ENCODE results near the gene TRIM25. TPM values are rescaled to one million over a fixed set of nuclear protein-coding genes. Genes with fewer than 3 reads are reported as not detected.

Gene TRIM25
- total RNA-seq, 1 donor from 2014 or later, result 35.5 TPM

GRCh38 chr17:56896217-56896967 lies 17.5 kb downstream of the TRIM25 start:
- DNase-seq (ENCODE audit: low read depth) (no peak), FAIRE-seq (no peak)
- TF ChIP-seq CTCF (IDR thresholded peaks at IDR 0.05; ENCODE audit: insufficient read depth, low read length, severe bottlenecking), result no peak
- no peaks in the 10 kb centered on the region for H3K27me3 ChIP-seq (ENCODE audit: control insufficient read depth, insufficient read depth, low read length)
- H3K36me3 ChIP-seq (ENCODE audit: control insufficient read depth, insufficient read depth, low read length), result peaks cover 50% of the 10 kb centered on the region
- H3K4me3 ChIP-seq (ENCODE audit: low read depth, low read length), result no peak overlapping the region

- Histone ChIP-seq H3K36me3 (ENCODE audit: control insufficient read depth, insufficient read depth, low read length) (peaks cover 44% of the 10 kb centered on the region), H3K4me3 (ENCODE audit: low read depth, low read length) (no peak overlapping the region), H3K27me3 (ENCODE audit: control insufficient read depth, insufficient read depth, low read length) (no peaks in the 10 kb centered on the region)
- no peak for TF ChIP-seq CTCF (IDR thresholded peaks at IDR 0.05; ENCODE audit: insufficient read depth, low read length, severe bottlenecking)
- FAIRE-seq, result no peak
- DNase-seq (ENCODE audit: low read depth), result no peak
Observed at GRCh38 chr17:56894859-56895455, 18.9 kb downstream of the TRIM25 start.

GRCh38 chr17:56893503-56893902 lies 20.3 kb downstream of the TRIM25 start:
- TF ChIP-seq CTCF (IDR thresholded peaks at IDR 0.05; ENCODE audit: insufficient read depth, low read length, severe bottlenecking), result no peak
- peaks cover 40% of the 10 kb centered on the region for H3K36me3 ChIP-seq (ENCODE audit: control insufficient read depth, insufficient read depth, low read length)
- FAIRE-seq (no peak), DNase-seq (ENCODE audit: low read depth) (no peak)
- H3K27me3 ChIP-seq (ENCODE audit: control insufficient read depth, insufficient read depth, low read length), result no peaks in the 10 kb centered on the region
- no peak overlapping the region for H3K4me3 ChIP-seq (ENCODE audit: low read depth, low read length)

- DNase-seq (ENCODE audit: low read depth) (no peak), FAIRE-seq (no peak)
- H3K27me3 ChIP-seq (ENCODE audit: control insufficient read depth, insufficient read depth, low read length), result no peaks in the 10 kb centered on the region
- H3K4me3 ChIP-seq (ENCODE audit: low read depth, low read length), result no peak overlapping the region
- H3K36me3 ChIP-seq (ENCODE audit: control insufficient read depth, insufficient read depth, low read length), result peaks cover 35% of the 10 kb centered on the region
- no peak for TF ChIP-seq CTCF (IDR thresholded peaks at IDR 0.05; ENCODE audit: insufficient read depth, low read length, severe bottlenecking)
Observed at GRCh38 chr17:56892333-56892732, 21.5 kb downstream of the TRIM25 start.

- DNase-seq (ENCODE audit: low read depth) (no peak), FAIRE-seq (no peak)
- peak; percentile 18 for TF ChIP-seq CTCF (IDR thresholded peaks at IDR 0.05; ENCODE audit: insufficient read depth, low read length, severe bottlenecking)
- peaks cover 35% of the 10 kb centered on the region for H3K36me3 ChIP-seq (ENCODE audit: control insufficient read depth, insufficient read depth, low read length)
- H3K4me3 ChIP-seq (ENCODE audit: low read depth, low read length), result no peak overlapping the region
- no peaks in the 10 kb centered on the region for H3K27me3 ChIP-seq (ENCODE audit: control insufficient read depth, insufficient read depth, low read length)
Observed at GRCh38 chr17:56891751-56892150, 22.1 kb downstream of the TRIM25 start.

Data from bronchial epithelial cell (primary cell).